ENCODE data around the gene HHAT. TPM values are rescaled to one million over a fixed set of nuclear protein-coding genes. Genes with fewer than 3 reads are reported as not detected.

HHAT gene
- total RNA-seq, 4 donors from 2014 or later, result 3.4 to 5.2 (median 4.0) TPM

GRCh38 chr1:210588946-210589345 lies 260.2 kb downstream of the HHAT start:
- intact Hi-C loops (cut with DNase I), result no loop called here
- Histone ChIP-seq H3K27ac (no peak overlapping the region), H3K36me3 (no peaks in the 10 kb centered on the region), H3K9me3 (no peaks in the 10 kb centered on the region), H3K27me3 (no peaks in the 10 kb centered on the region), H3K4me3 (no peak overlapping the region), H3K4me1 (no peaks in the 10 kb centered on the region)
- TF ChIP-seq CTCF (IDR thresholded peaks at IDR 0.05) (no peak), POLR2A (IDR thresholded peaks at IDR 0.05) (no peak)
- WGBS, 2 donors, result 68 to 71% methylated on average over 3 of the region's 3 CpGs
- no peak for DNase-seq

- no peak for DNase-seq
- no peak overlapping the region for H3K27ac ChIP-seq
- no peaks in the 10 kb centered on the region for H3K4me1 ChIP-seq
- WGBS, 2 donors, result 91 to 96% methylated on average over 1 of the region's 1 CpG
- H3K4me3 ChIP-seq, result no peak overlapping the region
- TF ChIP-seq CTCF (IDR thresholded peaks at IDR 0.05) (no peak), POLR2A (IDR thresholded peaks at IDR 0.05) (no peak)
- no peaks in the 10 kb centered on the region for H3K36me3 ChIP-seq
- intact Hi-C loops (cut with DNase I), result no loop called here
- no peaks in the 10 kb centered on the region for H3K27me3 ChIP-seq
- H3K9me3 ChIP-seq, result no peaks in the 10 kb centered on the region
Measured at GRCh38 chr1:210591214-210591613, 262.5 kb downstream of the HHAT start.

- WGBS, 2 donors, result 16 to 18% methylated on average over 3 of the region's 3 CpGs
Measured at GRCh38 chr1:210594605-210595004, 265.9 kb downstream of the HHAT start.

GRCh38 chr1:210596641-210597040 lies 267.9 kb downstream of the HHAT start:
- intact Hi-C loops (cut with DNase I), result no loop called here
- no peaks in the 10 kb centered on the region for H3K9me3 ChIP-seq
- H3K27ac ChIP-seq, result no peak overlapping the region
- peaks cover 9 to 16% (median 15%) of the 10 kb centered on the region in 3 donors for H3K4me1 ChIP-seq
- no peaks in the 10 kb centered on the region for H3K36me3 ChIP-seq
- DNase-seq, result no peak
- no peaks in the 10 kb centered on the region for H3K27me3 ChIP-seq
- TF ChIP-seq POLR2A (IDR thresholded peaks at IDR 0.05), result no peak
- no peak for TF ChIP-seq CTCF (IDR thresholded peaks at IDR 0.05)
- WGBS, 2 donors, result 86 to 93% methylated on average over 2 of the region's 2 CpGs
- H3K4me3 ChIP-seq, result no peak overlapping the region

More at GRCh38 chr1:210594605-210595004, 265.9 kb downstream of the HHAT start:
- Histone ChIP-seq H3K4me3 (no peak overlapping the region), H3K27me3 (no peaks in the 10 kb centered on the region), H3K36me3 (no peaks in the 10 kb centered on the region), H3K4me1 (peaks cover 9 to 16% (median 15%) of the 10 kb centered on the region in 3 donors), H3K9me3 (no peaks in the 10 kb centered on the region), H3K27ac (no peak overlapping the region)
- TF ChIP-seq CTCF (IDR thresholded peaks at IDR 0.05), result no peak
- TF ChIP-seq POLR2A (IDR thresholded peaks at IDR 0.05), result no peak
- DNase-seq, result no peak
- intact Hi-C loops (cut with DNase I), result no loop called here

GRCh38 chr1:210597555-210598134 lies 268.9 kb downstream of the HHAT start:
- Histone ChIP-seq H3K4me3 (no peak overlapping the region), H3K36me3 (no peaks in the 10 kb centered on the region), H3K27me3 (no peaks in the 10 kb centered on the region), H3K9me3 (no peaks in the 10 kb centered on the region), H3K4me1 (peaks cover 9 to 16% (median 15%) of the 10 kb centered on the region in 3 donors), H3K27ac (peak overlapping the region; percentile 28 to 77 (median 51))
- TF ChIP-seq CTCF (IDR thresholded peaks at IDR 0.05), result no peak
- TF ChIP-seq POLR2A (IDR thresholded peaks at IDR 0.05), result no peak
- DNase-seq, result no peak
- intact Hi-C loops (cut with DNase I), result no loop called here
- 36% methylated on average over 1 of the region's 1 CpG; no CpG with 5 or more reads in 1 of the 2 donors for WGBS, 2 donors

Data from esophagus squamous epithelium (tissue), 5 donors.